SK-N-MC (cell line): ENCODE data around the gene VWC2L.

Experiments
- EZH2 ChIP-seq: fragments of 200-600 bp; sonication (generic); IDR thresholded peaks from one replicate; pipeline ENCODE4 v1.6.1; 2017; ENCODE audit warnings: antibody characterized with exemption
- FOXP2 ChIP-seq: optimal IDR thresholded peaks from 2 replicates; pipeline ENCODE3; 2011; ENCODE audit warnings: mild to moderate bottlenecking, moderate library complexity; ENCODE audit not compliant: insufficient read depth; ENCODE audit errors: extremely low read length, control extremely low read depth

GRCh38 chr2:214507032-214507431 lies 96.2 kb downstream of the VWC2L start:
- TF ChIP-seq EZH2: no peak
- no peak for TF ChIP-seq FOXP2
